Keratinocyte (primary cell): Measurements from ENCODE around the gene NUDT12. TPM values are rescaled to one million over a fixed set of nuclear protein-coding genes. Genes with fewer than 3 reads are reported as not detected.

ENCODE experiments used
- DNase-seq: peaks from one replicate; pipeline ENCODE4 v3.0.0-alpha.2; 2011; ENCODE audit warnings: low read depth, missing footprints, low spot score
- FAIRE-seq: peaks from 2 replicates; lab custom pipeline; 2011; peaks lifted over from hg19 to GRCh38; lab: Jason Lieb, UNC
- H2AFZ ChIP-seq: 2 replicates; pipeline ENCODE4 v1.6.0; 2012; ENCODE audit warnings: low read length, control low read depth, inconsistent platforms; ENCODE audit not compliant: control insufficient read depth
- H3K27ac ChIP-seq: 2 replicates; pipeline ENCODE4 v1.5.1; 2011; ENCODE audit warnings: low read length; ENCODE audit not compliant: control insufficient read depth, insufficient read depth
- H3K27me3 ChIP-seq: 3 replicates; pipeline ENCODE4 v1.6.0; 2011; ENCODE audit warnings: low read length; ENCODE audit not compliant: control insufficient read depth, insufficient read depth; ENCODE audit errors: extremely low read depth
- H3K36me3 ChIP-seq, 2 experiments: 2 replicates in 1 of 2; 3 replicates in 1 of 2; pipeline ENCODE4 v1.5.1; 2011; ENCODE audit warnings: low read length in 2 of 2, mild to moderate bottlenecking in 1 of 2; ENCODE audit not compliant: control insufficient read depth in 2 of 2, insufficient read depth in 2 of 2; ENCODE audit errors: extremely low read depth in 1 of 2
- H3K4me1 ChIP-seq: 3 replicates; pipeline ENCODE4 v1.5.1; 2011; ENCODE audit warnings: low read length; ENCODE audit not compliant: control insufficient read depth, insufficient read depth; ENCODE audit errors: extremely low read depth
- H3K4me2 ChIP-seq: 3 replicates; pipeline ENCODE4 v1.6.0; 2011; ENCODE audit warnings: low read depth, low read length; ENCODE audit not compliant: control insufficient read depth, insufficient read depth; ENCODE audit errors: extremely low read depth
- H3K4me3 ChIP-seq, 3 experiments: fragments of 200-600 bp in 1 of 3; sonication (generic) in 1 of 3; 2 replicates in 2 of 3; 3 replicates in 1 of 3; pipeline ENCODE4 v1.5.1; 2011 to 2016; ENCODE audit warnings: low read length in 3 of 3, mild to moderate bottlenecking in 3 of 3, control low read depth in 2 of 3, inconsistent platforms in 1 of 3, low read depth in 1 of 3, mixed read lengths in 1 of 3, mixed run types in 1 of 3, moderate library complexity in 1 of 3; ENCODE audit not compliant: control insufficient read depth in 2 of 3, insufficient read depth in 2 of 3; ENCODE audit errors: extremely low read depth in 1 of 3
- H3K79me2 ChIP-seq: 2 replicates; pipeline ENCODE4 v1.6.0; 2012; ENCODE audit warnings: low read length; ENCODE audit not compliant: control insufficient read depth, insufficient read depth
- H3K9ac ChIP-seq: 3 replicates; pipeline ENCODE4 v1.6.0; 2011; ENCODE audit warnings: low read length; ENCODE audit not compliant: control insufficient read depth, insufficient read depth; ENCODE audit errors: extremely low read depth
- H3K9me1 ChIP-seq: 3 replicates; pipeline ENCODE4 v1.6.0; 2011; ENCODE audit warnings: low read length; ENCODE audit not compliant: control insufficient read depth, insufficient read depth; ENCODE audit errors: extremely low read depth
- H3K9me3 ChIP-seq: 2 replicates; pipeline ENCODE4 v1.5.1; 2012; ENCODE audit warnings: low read depth, low read length; ENCODE audit not compliant: control insufficient read depth
- H4K20me1 ChIP-seq: 3 replicates; pipeline ENCODE4 v1.6.0; 2011; ENCODE audit warnings: low read length; ENCODE audit not compliant: control insufficient read depth, insufficient read depth; ENCODE audit errors: extremely low read depth
- CTCF ChIP-seq, 3 experiments: IDR thresholded peaks in 1 of 3; conservative IDR thresholded peaks in 1 of 3; optimal IDR thresholded peaks in 1 of 3; 2 replicates in 2 of 3; 3 replicates in 1 of 3; pipeline versions ENCODE3 to v1.5.1; 2011; ENCODE audit warnings: low read length in 3 of 3, mild to moderate bottlenecking in 3 of 3, moderate library complexity in 2 of 3, control low read depth in 1 of 3, inconsistent platforms in 1 of 3; ENCODE audit not compliant: insufficient read depth in 2 of 3; ENCODE audit errors: extremely low read depth in 1 of 3
- EZH2 ChIP-seq: IDR thresholded peaks from one replicate; pipeline ENCODE4 v1.6.1; 2012; ENCODE audit warnings: inconsistent platforms, mild to moderate bottlenecking, low read length, moderate library complexity
- dilution Hi-C: fragments of 300-500 bp; cut with MboI; formaldehyde crosslinking; loops from one replicate; pipeline ENCODE4 v1.7.0; 2020; ENCODE audit warnings: low sequenced_read_pairs; ENCODE audit not compliant: extremely low pct_ligation_motif_present
- polyA plus RNA-seq, 5 experiments: library from polyadenylated mRNA; depleted of rRNA in 3 of 5; stranded (reverse) in 3 of 5; stranded (forward) in 1 of 5; unstranded in 1 of 5; fragments of >200 nt; gene quantifications; 1 replicate in 1 of 5; 2 replicates in 3 of 5; 3 replicates in 1 of 5; pipeline versions ENCODE4 v1.2.1 to v1.2.3, GENCODE V29; 2011 to 2012; ENCODE audit warnings: missing spikeins in 2 of 5, low read depth in 1 of 5, low replicate concordance in 1 of 5

Gene NUDT12
- polyA plus RNA-seq, 1 donor (not counting 4 experiments of a cell fraction or from before 2014, with no cell fraction given), result 17.6 TPM

DNA sequence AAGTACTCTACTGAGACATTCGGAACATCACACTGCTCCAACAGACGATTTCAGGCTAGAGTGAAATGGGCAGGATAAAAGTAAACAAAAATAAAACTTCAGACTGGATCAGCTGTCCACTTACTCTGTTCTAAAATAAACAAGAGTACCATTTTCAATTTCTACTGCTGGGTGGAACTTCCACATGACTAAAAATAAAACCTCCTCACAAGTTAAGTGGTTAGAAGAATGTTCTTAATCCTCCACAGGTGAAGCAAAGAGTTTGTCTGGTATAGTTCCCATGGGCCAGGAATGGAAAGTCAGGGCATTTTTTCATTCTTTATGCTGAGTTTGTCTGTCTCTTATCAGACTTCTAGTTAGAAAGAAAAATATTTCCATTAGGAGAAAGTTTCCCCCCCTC lies 15.7 kb downstream of the NUDT12 start:
- DNase-seq (no peak), FAIRE-seq (no peak)
- no peaks in the 10 kb centered on the region for H3K36me3 ChIP-seq
- no peak for TF ChIP-seq EZH2
- TF ChIP-seq CTCF (optimal IDR thresholded peaks at IDR 0.05 in 1 of 3, IDR thresholded peaks at IDR 0.05 in 1 of 3, conservative IDR thresholded peaks at IDR 0.05 in 1 of 3; ENCODE audit: extremely low read depth in 1 of 3, insufficient read depth in 2 of 3, low read length in 3 of 3), result no peak
- no peak overlapping the region for H3K27ac ChIP-seq
- no peaks in the 10 kb centered on the region for H3K9me3 ChIP-seq
- no peaks in the 10 kb centered on the region for H3K27me3 ChIP-seq
- H3K9ac ChIP-seq, result no peak overlapping the region
- no peaks in the 10 kb centered on the region for H4K20me1 ChIP-seq
- no peaks in the 10 kb centered on the region for H3K4me1 ChIP-seq
- no peak overlapping the region for H3K4me2 ChIP-seq
- no peaks in the 10 kb centered on the region for H3K79me2 ChIP-seq
- no peaks in the 10 kb centered on the region for H3K9me1 ChIP-seq
- H3K4me3 ChIP-seq, result no peak overlapping the region
- dilution Hi-C loops, result no loop called here
- no peak overlapping the region for H2AFZ ChIP-seq

DNA sequence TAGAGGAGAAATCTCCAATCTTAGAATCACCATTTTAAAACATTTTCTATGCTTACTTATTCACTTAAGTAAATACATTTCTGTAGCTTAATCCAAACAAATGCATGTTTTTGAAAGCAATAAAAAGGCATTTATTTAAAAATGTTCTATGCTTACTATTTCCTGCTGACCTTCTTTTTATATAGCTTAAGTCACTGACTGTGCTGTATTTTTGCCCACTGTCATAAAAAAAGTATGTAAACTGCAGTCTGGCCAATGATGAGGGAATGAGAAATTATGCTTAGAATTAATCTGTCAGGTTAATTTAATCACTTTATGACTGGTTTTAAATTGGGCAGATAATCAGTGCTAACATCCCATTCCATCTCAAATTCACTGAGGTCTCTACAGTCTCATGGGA lies 20.1 kb downstream of the NUDT12 start:
- no peaks in the 10 kb centered on the region for H3K4me1 ChIP-seq
- H3K36me3 ChIP-seq, result no peaks in the 10 kb centered on the region
- H3K9ac ChIP-seq, result no peak overlapping the region
- no peaks in the 10 kb centered on the region for H3K79me2 ChIP-seq
- no peak overlapping the region for H3K4me2 ChIP-seq
- TF ChIP-seq EZH2 (no peak), CTCF (optimal IDR thresholded peaks at IDR 0.05 in 1 of 3, IDR thresholded peaks at IDR 0.05 in 1 of 3, conservative IDR thresholded peaks at IDR 0.05 in 1 of 3; ENCODE audit: extremely low read depth in 1 of 3, insufficient read depth in 2 of 3, low read length in 3 of 3) (no peak)
- H3K9me1 ChIP-seq, result no peaks in the 10 kb centered on the region
- dilution Hi-C loops, result no loop called here
- no peak overlapping the region for H3K27ac ChIP-seq
- H3K27me3 ChIP-seq, result no peaks in the 10 kb centered on the region
- DNase-seq (no peak), FAIRE-seq (no peak)
- no peak overlapping the region for H3K4me3 ChIP-seq
- H4K20me1 ChIP-seq, result no peaks in the 10 kb centered on the region
- no peaks in the 10 kb centered on the region for H3K9me3 ChIP-seq
- H2AFZ ChIP-seq, result no peak overlapping the region
